Activated effector memory CD4-positive, alpha-beta T cell treated with Interleukin-2 at 50 U/mL for 16 hours (primary cell): ENCODE results near the gene COL16A1.

Experiments
- DNase-seq: peaks from one replicate; pipeline ENCODE4 v3.0.0-alpha.2; 2020

Gene COL16A1

GRCh38 chr1:31681415-31681814 is 22.4 kb downstream of the COL16A1 start:
- no peak for DNase-seq

- no peak for DNase-seq
Observed at GRCh38 chr1:31679676-31680230, 24.1 kb downstream of the COL16A1 start.

GRCh38 chr1:31679091-31679490 is 24.7 kb downstream of the COL16A1 start:
- no peak for DNase-seq

- DNase-seq = no peak
Observed at GRCh38 chr1:31678681-31679080, 25.1 kb downstream of the COL16A1 start.

GRCh38 chr1:31677949-31678348 is 25.9 kb downstream of the COL16A1 start:
- DNase-seq = no peak

GRCh38 chr1:31677401-31677800 is 26.4 kb downstream of the COL16A1 start:
- DNase-seq = no peak

- no peak for DNase-seq
Observed at GRCh38 chr1:31675756-31676155, 28.1 kb downstream of the COL16A1 start.

GRCh38 chr1:31675161-31675560 is 28.7 kb downstream of the COL16A1 start:
- DNase-seq = no peak

- no peak for DNase-seq
Observed at GRCh38 chr1:31674626-31675025, 29.2 kb downstream of the COL16A1 start.

GRCh38 chr1:31673433-31673832 is 30.4 kb downstream of the COL16A1 start:
- no peak for DNase-seq

- DNase-seq = no peak
Observed at GRCh38 chr1:31672986-31673385, 30.8 kb downstream of the COL16A1 start.

GRCh38 chr1:31671561-31672201 is 32.1 kb downstream of the COL16A1 start:
- DNase-seq = no peak

GRCh38 chr1:31671147-31671546 is 32.7 kb downstream of the COL16A1 start:
- DNase-seq = no peak

GRCh38 chr1:31670593-31670964 is 33.2 kb downstream of the COL16A1 start:
- no peak for DNase-seq

GRCh38 chr1:31669786-31670592 is 33.8 kb downstream of the COL16A1 start:
- no peak for DNase-seq

GRCh38 chr1:31669433-31669785 is 34.4 kb downstream of the COL16A1 start:
- DNase-seq = no peak

GRCh38 chr1:31668303-31668883 is 35.4 kb downstream of the COL16A1 start:
- DNase-seq = no peak

GRCh38 chr1:31667065-31667785 is 36.6 kb downstream of the COL16A1 start:
- no peak for DNase-seq

- no peak for DNase-seq
Observed at GRCh38 chr1:31666263-31666963, 37.4 kb downstream of the COL16A1 start.

GRCh38 chr1:31665234-31665878 is 38.5 kb downstream of the COL16A1 start:
- no peak for DNase-seq

GRCh38 chr1:31664528-31664927 is 39.3 kb downstream of the COL16A1 start:
- no peak for DNase-seq
